ENCODE data around the gene PHPT1. TPM values are rescaled to one million over a fixed set of nuclear protein-coding genes. Genes with fewer than 3 reads are reported as not detected.

The PHPT1 gene
- total RNA-seq, 2 experiments from 2014 or later = 13.6 to 17.8 TPM

GRCh38 chr9:136828474-136829140, 20.6 kb upstream of the PHPT1 start:
- CTCF ChIA-PET = no interaction called here
- intact Hi-C loops (cut with DNase I, micrococcal nuclease) = no loop called here
- H3K27ac ChIP-seq (ENCODE audit: low read depth in 1 of 2, low read length in 2 of 2) = no peak overlapping the region
- no peak overlapping the region for H3K4me3 Mint-ChIP-seq
- DNase-seq (no peak), ATAC-seq (ENCODE audit: poor library complexity) (no peak)
- H3K9me3 ChIP-seq (ENCODE audit: control insufficient read depth in 1 of 2, insufficient read depth in 1 of 2, low read length in 2 of 2) = no peaks in the 10 kb centered on the region
- peaks cover 30% of the 10 kb centered on the region for H3K36me3 Mint-ChIP-seq (ENCODE audit: low read depth)
- TF ChIP-seq CTCF (IDR thresholded peaks at IDR 0.05) = no peak
- H3K36me3 ChIP-seq (ENCODE audit: insufficient read depth, low read length) = peaks cover 50% of the 10 kb centered on the region
- no peaks in the 10 kb centered on the region for H3K27me3 ChIP-seq (ENCODE audit: control insufficient read depth in 1 of 2, insufficient read depth in 2 of 2, low read length in 2 of 2)
- no peaks in the 10 kb centered on the region for H3K27me3 Mint-ChIP-seq
- POLR2A ChIA-PET = no interaction called here
- no peak overlapping the region for H3K27ac Mint-ChIP-seq
- H3K9me3 Mint-ChIP-seq = no peaks in the 10 kb centered on the region
- no peaks in the 10 kb centered on the region for H3K4me1 Mint-ChIP-seq (ENCODE audit: low read depth)
- H3K4me3 ChIP-seq (ENCODE audit: low read length) = no peak overlapping the region
- no peaks in the 10 kb centered on the region for H3K4me1 ChIP-seq (ENCODE audit: insufficient read depth, low read length)

- peaks cover 32% of the 10 kb centered on the region for H3K36me3 Mint-ChIP-seq (ENCODE audit: low read depth)
- Histone ChIP-seq H3K27me3 (ENCODE audit: control insufficient read depth in 1 of 2, insufficient read depth in 2 of 2, low read length in 2 of 2) (no peaks in the 10 kb centered on the region), H3K27ac (ENCODE audit: low read depth in 1 of 2, low read length in 2 of 2) (no peak overlapping the region), H3K9me3 (ENCODE audit: control insufficient read depth in 1 of 2, insufficient read depth in 1 of 2, low read length in 2 of 2) (no peaks in the 10 kb centered on the region), H3K4me1 (ENCODE audit: insufficient read depth, low read length) (no peaks in the 10 kb centered on the region), H3K36me3 (ENCODE audit: insufficient read depth, low read length) (peaks cover 48% of the 10 kb centered on the region), H3K4me3 (ENCODE audit: low read length) (no peak overlapping the region)
- CTCF ChIA-PET = no interaction called here
- ATAC-seq (ENCODE audit: poor library complexity) (no peak), DNase-seq (peak in 1 of 14 experiments; percentile 15)
- no peak overlapping the region for H3K4me3 Mint-ChIP-seq
- no peak overlapping the region for H3K27ac Mint-ChIP-seq
- intact Hi-C loops (cut with DNase I, micrococcal nuclease) = no loop called here
- POLR2A ChIA-PET = no interaction called here
- H3K27me3 Mint-ChIP-seq = no peaks in the 10 kb centered on the region
- H3K4me1 Mint-ChIP-seq (ENCODE audit: low read depth) = no peaks in the 10 kb centered on the region
- no peak for TF ChIP-seq CTCF (IDR thresholded peaks at IDR 0.05)
- no peaks in the 10 kb centered on the region for H3K9me3 Mint-ChIP-seq
Observed at GRCh38 chr9:136829412-136829811, 19.8 kb upstream of the PHPT1 start.

GRCh38 chr9:136829981-136830885, 19.0 kb upstream of the PHPT1 start:
- Histone ChIP-seq H3K4me3 (ENCODE audit: low read length) (no peak overlapping the region), H3K9me3 (ENCODE audit: control insufficient read depth in 1 of 2, insufficient read depth in 1 of 2, low read length in 2 of 2) (no peaks in the 10 kb centered on the region), H3K27ac (ENCODE audit: low read depth in 1 of 2, low read length in 2 of 2) (no peak overlapping the region), H3K4me1 (ENCODE audit: insufficient read depth, low read length) (no peaks in the 10 kb centered on the region), H3K27me3 (ENCODE audit: control insufficient read depth in 1 of 2, insufficient read depth in 2 of 2, low read length in 2 of 2) (no peaks in the 10 kb centered on the region), H3K36me3 (ENCODE audit: insufficient read depth, low read length) (peaks cover 48% of the 10 kb centered on the region)
- DNase-seq (peak in 1 of 14 experiments; percentile 18), ATAC-seq (ENCODE audit: poor library complexity) (no peak)
- Mint-ChIP-seq H3K4me1 (ENCODE audit: low read depth) (no peaks in the 10 kb centered on the region), H3K27me3 (no peaks in the 10 kb centered on the region), H3K27ac (no peak overlapping the region), H3K9me3 (no peaks in the 10 kb centered on the region), H3K36me3 (ENCODE audit: low read depth) (peaks cover 32% of the 10 kb centered on the region), H3K4me3 (no peak overlapping the region)
- ChIA-PET CTCF (no interaction called here), POLR2A (no interaction called here)
- intact Hi-C loops (cut with DNase I, micrococcal nuclease) = no loop called here
- no peak for TF ChIP-seq CTCF (IDR thresholded peaks at IDR 0.05)

Data from CD4-positive, alpha-beta T cell (primary cell).